Activated CD4-positive, alpha-beta T cell treated with anti-CD3 and anti-CD28 coated beads, Interleukin-2, amount 10 ng/mL, durations not matched to agents 24 days and 14 days (primary cell): ENCODE data around the gene FITM1. TPM values are rescaled to one million over a fixed set of nuclear protein-coding genes. Genes with fewer than 3 reads are reported as not detected.

Source experiments
- DNase-seq: peaks from one replicate; pipeline ENCODE4 v3.0.0; 2022
- H3K27ac Mint-ChIP-seq: one replicate; pipeline ENCODE4 v1.8.0; 2022; ENCODE audit warnings: mild to moderate bottlenecking, mixed read lengths
- H3K27me3 Mint-ChIP-seq: one replicate; pipeline ENCODE4 v1.8.0; 2022; ENCODE audit warnings: mixed read lengths
- H3K36me3 Mint-ChIP-seq: one replicate; pipeline ENCODE4 v1.8.0; 2022; ENCODE audit warnings: low read depth, mild to moderate bottlenecking, mixed read lengths
- H3K4me1 Mint-ChIP-seq: one replicate; pipeline ENCODE4 v1.8.0; 2021; ENCODE audit warnings: mixed read lengths
- H3K4me3 Mint-ChIP-seq: one replicate; pipeline ENCODE4 v1.8.0; 2022; ENCODE audit warnings: mild to moderate bottlenecking, moderate library complexity, mixed read lengths
- H3K9me3 Mint-ChIP-seq: one replicate; pipeline ENCODE4 v1.8.0; 2021; ENCODE audit warnings: mixed read lengths
- intact Hi-C: fragments of 100-400 bp; cut with micrococcal nuclease; formaldehyde crosslinking; loops from one replicate; pipeline ENCODE4 v1.15.1; 2023
- total RNA-seq: library from RNA; stranded (reverse); gene quantifications from 2 replicates; pipeline ENCODE4 v1.2.3, GENCODE V29; 2022

Gene FITM1
- total RNA-seq, 1 donor from 2014 or later: 0.54 TPM

GRCh38 chr14:24177891-24178290 lies 47.4 kb downstream of the FITM1 start:
- peaks cover 67% of the 10 kb centered on the region for H3K36me3 Mint-ChIP-seq

GRCh38 chr14:24178399-24179178 lies 48.1 kb downstream of the FITM1 start:
- Mint-ChIP-seq H3K27me3 (no peaks in the 10 kb centered on the region), H3K36me3 (peaks cover 66% of the 10 kb centered on the region), H3K9me3 (no peaks in the 10 kb centered on the region), H3K27ac (no peak overlapping the region), H3K4me1 (peaks cover 5% of the 10 kb centered on the region), H3K4me3 (no peak overlapping the region)
- peak; percentile 55 for DNase-seq
- intact Hi-C loops: no loop called here

More at GRCh38 chr14:24177891-24178290, 47.4 kb downstream of the FITM1 start:
- no peaks in the 10 kb centered on the region for H3K9me3 Mint-ChIP-seq
- intact Hi-C loops: no loop called here
- H3K4me3 Mint-ChIP-seq: no peak overlapping the region
- H3K27ac Mint-ChIP-seq: no peak overlapping the region
- H3K4me1 Mint-ChIP-seq: peaks cover 5% of the 10 kb centered on the region
- DNase-seq: no peak
- no peaks in the 10 kb centered on the region for H3K27me3 Mint-ChIP-seq

GRCh38 chr14:24179294-24179960 lies 49.0 kb downstream of the FITM1 start:
- Mint-ChIP-seq H3K27ac (peak overlapping the region; percentile 59), H3K4me1 (peaks cover 5% of the 10 kb centered on the region), H3K27me3 (no peaks in the 10 kb centered on the region), H3K36me3 (peaks cover 68% of the 10 kb centered on the region), H3K4me3 (no peak overlapping the region), H3K9me3 (no peaks in the 10 kb centered on the region)
- DNase-seq: peak; percentile 57
- intact Hi-C loops: no loop called here

- no peak for DNase-seq
- Mint-ChIP-seq H3K4me3 (no peak overlapping the region), H3K9me3 (no peaks in the 10 kb centered on the region), H3K27me3 (no peaks in the 10 kb centered on the region), H3K36me3 (peaks cover 66% of the 10 kb centered on the region), H3K4me1 (peaks cover 2% of the 10 kb centered on the region), H3K27ac (peak overlapping the region; percentile 12)
- intact Hi-C loops: no loop called here
Observed at GRCh38 chr14:24179961-24180796, 49.7 kb downstream of the FITM1 start.

- intact Hi-C loops: no loop called here
- Mint-ChIP-seq H3K27me3 (no peaks in the 10 kb centered on the region), H3K4me3 (no peak overlapping the region), H3K4me1 (peaks cover 5% of the 10 kb centered on the region), H3K36me3 (peaks cover 70% of the 10 kb centered on the region), H3K9me3 (no peaks in the 10 kb centered on the region), H3K27ac (no peak overlapping the region)
- DNase-seq: peak; percentile 60
Observed at GRCh38 chr14:24181371-24182077, 51.1 kb downstream of the FITM1 start.

Other genes with a start within 250 kb of the FITM1 start
- gene DHRS4, start 176.9 kb upstream of the FITM1 start, total RNA-seq: 17.6 and 18.2 TPM in 2 replicates
- 22.1 and 22.5 TPM in 2 replicates for gene DHRS4L2, start 141.7 kb upstream of the FITM1 start, total RNA-seq
- 1.3 and 1.5 TPM in 2 replicates for gene CARMIL3, start 78.7 kb upstream of the FITM1 start, total RNA-seq
- gene CPNE6, start 59.1 kb upstream of the FITM1 start, total RNA-seq: not detected in 2 replicates
- 63.6 and 64.2 TPM in 2 replicates for gene PCK2, start 36.3 kb upstream of the FITM1 start, total RNA-seq
- gene DCAF11, start 15.9 kb upstream of the FITM1 start, total RNA-seq: 55.8 and 57.3 TPM in 2 replicates
- gene NRL, start 15.7 kb upstream of the FITM1 start, total RNA-seq: 0.96 and 1.2 TPM in 2 replicates
- gene PSME1, start 5.5 kb downstream of the FITM1 start, total RNA-seq: 300 and 306 TPM in 2 replicates
- 26.6 and 30.3 TPM in 2 replicates for gene EMC9, start 10.9 kb downstream of the FITM1 start, total RNA-seq
- gene PSME2, start 16.0 kb downstream of the FITM1 start, total RNA-seq: 565 and 584 TPM in 2 replicates
- gene RNF31, start 16.8 kb downstream of the FITM1 start, total RNA-seq: 95.1 and 95.6 TPM in 2 replicates
- gene IRF9, start 30.6 kb downstream of the FITM1 start, total RNA-seq: 138 and 159 TPM in 2 replicates
- gene REC8, start 41.4 kb downstream of the FITM1 start, total RNA-seq: 33.8 and 34.3 TPM in 2 replicates
- gene IPO4, start 58.2 kb downstream of the FITM1 start, total RNA-seq: 107 and 112 TPM in 2 replicates
- 35.1 and 36.4 TPM in 2 replicates for gene TM9SF1, start 64.8 kb downstream of the FITM1 start, total RNA-seq
- gene TSSK4, start 75.0 kb downstream of the FITM1 start, total RNA-seq: 0.26 and 0.36 TPM in 2 replicates
- 88.0 and 89.9 TPM in 2 replicates for gene CHMP4A, start 82.8 kb downstream of the FITM1 start, total RNA-seq
- 11.6 and 13.5 TPM in 2 replicates for gene MDP1, start 85.4 kb downstream of the FITM1 start, total RNA-seq
- gene NEDD8, start 101.7 kb downstream of the FITM1 start, total RNA-seq: 188 and 190 TPM in 2 replicates
- 32.4 and 42.8 TPM in 2 replicates for gene GMPR2, start 102.3 kb downstream of the FITM1 start, total RNA-seq
- gene TINF2, start 112.0 kb downstream of the FITM1 start, total RNA-seq: 87.1 and 93.6 TPM in 2 replicates
- gene TGM1, start 132.5 kb downstream of the FITM1 start, total RNA-seq: 5.1 and 6.2 TPM in 2 replicates
- gene RABGGTA, start 140.9 kb downstream of the FITM1 start, total RNA-seq: 49.6 and 51.1 TPM in 2 replicates
- gene DHRS1, start 169.1 kb downstream of the FITM1 start, total RNA-seq: 10.1 and 10.3 TPM in 2 replicates
- gene NOP9, start 169.2 kb downstream of the FITM1 start, total RNA-seq: 48.3 and 52.2 TPM in 2 replicates
- gene CIDEB, start 177.3 kb downstream of the FITM1 start, total RNA-seq: 21.8 and 22.2 TPM in 2 replicates
- 9.6 and 11.0 TPM in 2 replicates for gene LTB4R2, start 179.5 kb downstream of the FITM1 start, total RNA-seq
- gene LTB4R, start 180.8 kb downstream of the FITM1 start, total RNA-seq: 12.2 and 14.2 TPM in 2 replicates
- 1.6 and 2.8 TPM in 2 replicates for gene ADCY4, start 204.4 kb downstream of the FITM1 start, total RNA-seq
- gene RIPK3, start 209.3 kb downstream of the FITM1 start, total RNA-seq: 12.0 and 13.9 TPM in 2 replicates
- gene NFATC4, start 237.5 kb downstream of the FITM1 start, total RNA-seq: not detected in 2 replicates